ENCODE results near the gene ARID1A. TPM values are rescaled to one million over a fixed set of nuclear protein-coding genes. Genes with fewer than 3 reads are reported as not detected.

ARID1A gene
- total RNA-seq, 6 donors from 2014 or later = 61.3 to 102 (median 70.5) TPM

GRCh38 chr1:26826261-26827105 lies 130.7 kb downstream of the ARID1A start, which contains the start of gene ZDHHC18:
Gene ZDHHC18, plus strand, starts transcription at chr1:26826688. Its CDS starts 117 bp downstream, at chr1:26826805.
- DNase-seq = peak; percentile 74 to 96
- Histone ChIP-seq H3K36me3 (peaks cover 0 to 5% (median 0%) of the 10 kb centered on the region in 4 donors), H3K4me1 (peaks cover 30 to 46% (median 40%) of the 10 kb centered on the region in 4 donors), H3K27ac (peak within 1 kb of the TSS; percentile 69 to 88 (median 82)), H3K9me3 (no peaks in the 10 kb centered on the region), H3K4me3 (peak within 1 kb of the TSS; percentile 68 to 93 (median 90)), H3K27me3 (no peaks in the 10 kb centered on the region)
- TF ChIP-seq EP300 (IDR thresholded peaks at IDR 0.05) = no peak
- peak in 1 of 4 donors; percentile 33 for TF ChIP-seq POLR2A (IDR thresholded peaks at IDR 0.05)
- peak; percentile 79 to 92 (median 91) for TF ChIP-seq CTCF (IDR thresholded peaks at IDR 0.05)
- TF ChIP-seq POLR2AphosphoS5 (IDR thresholded peaks at IDR 0.05) = no peak
- WGBS, 2 donors = 1% methylated on average over 17 to 21 of the region's 107 CpGs
- peak; percentile 83 to 95 for ATAC-seq (ENCODE audit: low FRiP score in 2 of 2)

GRCh38 chr1:26827106-26827604 lies 131.3 kb downstream of the ARID1A start:
- TF ChIP-seq EP300 (IDR thresholded peaks at IDR 0.05) = no peak
- no peak for TF ChIP-seq CTCF (IDR thresholded peaks at IDR 0.05)
- no peak for TF ChIP-seq POLR2A (IDR thresholded peaks at IDR 0.05)
- TF ChIP-seq POLR2AphosphoS5 (IDR thresholded peaks at IDR 0.05) = no peak
- Histone ChIP-seq H3K4me1 (peaks cover 30 to 50% (median 42%) of the 10 kb centered on the region in 4 donors), H3K9me3 (no peaks in the 10 kb centered on the region), H3K36me3 (peaks cover 0 to 11% (median under 1%) of the 10 kb centered on the region in 4 donors), H3K27me3 (no peaks in the 10 kb centered on the region), H3K27ac (peak overlapping the region; percentile 69 to 88 (median 82)), H3K4me3 (peak overlapping the region; percentile 68 to 93 (median 90))
- 3% methylated on average over 16 to 17 of the region's 17 CpGs for WGBS, 2 donors
- no peak for ATAC-seq (ENCODE audit: low FRiP score in 2 of 2)
- DNase-seq = no peak

GRCh38 chr1:26827663-26828062 lies 131.8 kb downstream of the ARID1A start:
- DNase-seq (peak in 1 of 2 donors; percentile 62), ATAC-seq (ENCODE audit: low FRiP score in 2 of 2) (no peak)
- Histone ChIP-seq H3K4me3 (peak overlapping the region; percentile 68 to 93 (median 90)), H3K9me3 (no peaks in the 10 kb centered on the region), H3K4me1 (peaks cover 30 to 50% (median 43%) of the 10 kb centered on the region in 4 donors), H3K27me3 (no peaks in the 10 kb centered on the region), H3K36me3 (peaks cover 0 to 16% (median 5%) of the 10 kb centered on the region in 4 donors), H3K27ac (peak overlapping the region; percentile 61 to 88 (median 74))
- WGBS, 2 donors = 33 to 37% methylated on average over 11 of the region's 11 CpGs
- TF ChIP-seq CTCF (IDR thresholded peaks at IDR 0.05) (no peak), EP300 (IDR thresholded peaks at IDR 0.05) (no peak), POLR2A (IDR thresholded peaks at IDR 0.05) (no peak), POLR2AphosphoS5 (IDR thresholded peaks at IDR 0.05) (no peak)

- H3K9me3 ChIP-seq = no peaks in the 10 kb centered on the region
- 34 to 47% methylated on average over 3 to 4 of the region's 4 CpGs for WGBS, 2 donors
- peaks cover 0 to 25% (median 11%) of the 10 kb centered on the region in 4 donors for H3K36me3 ChIP-seq
- no peaks in the 10 kb centered on the region for H3K27me3 ChIP-seq
- H3K4me1 ChIP-seq = peaks cover 30 to 50% (median 43%) of the 10 kb centered on the region in 4 donors
- H3K27ac ChIP-seq = peak overlapping the region; percentile 41 to 88 (median 70)
- TF ChIP-seq POLR2AphosphoS5 (IDR thresholded peaks at IDR 0.05) (peak in 1 of 2 donors; percentile 9), EP300 (IDR thresholded peaks at IDR 0.05) (no peak)
- DNase-seq = peak in 1 of 2 donors; percentile 66
- ATAC-seq (ENCODE audit: low FRiP score in 2 of 2) = peak in 1 of 2 donors; percentile 42
- peak overlapping the region in 1 of 4 donors; percentile 93 for H3K4me3 ChIP-seq
These were observed 132.7 kb downstream of the ARID1A start for GRCh38 chr1:26828411-26828991.

Measured in upper lobe of left lung (tissue), 6 donors.